Mesodermal cell (in vitro differentiated cells): ENCODE data around the gene F3.

Experiments used
- H3K27ac ChIP-seq: 2 replicates; pipeline ENCODE4 v1.7.0; 2013; ENCODE audit warnings: mild to moderate bottlenecking, low read depth, low read length, moderate library complexity; ENCODE audit not compliant: severe bottlenecking
- H3K36me3 ChIP-seq: 2 replicates; pipeline ENCODE4 v1.7.1; 2013; ENCODE audit warnings: mild to moderate bottlenecking, low read length, moderate library complexity; ENCODE audit not compliant: control insufficient read depth, insufficient read depth
- H3K4me1 ChIP-seq: one replicate; pipeline ENCODE4 v1.7.1; 2013; ENCODE audit warnings: mild to moderate bottlenecking, low read length; ENCODE audit not compliant: insufficient read depth, control insufficient read depth, poor library complexity, severe bottlenecking
- H3K4me3 ChIP-seq: 2 replicates; pipeline ENCODE4 v1.7.0; 2013; ENCODE audit warnings: low read length, control low read depth, mild to moderate bottlenecking; ENCODE audit not compliant: insufficient read depth, poor library complexity, severe bottlenecking; ENCODE audit errors: extremely low read depth
- H3K9me3 ChIP-seq: 2 replicates; pipeline ENCODE4 v1.7.1; 2013; ENCODE audit warnings: mild to moderate bottlenecking, low read length, moderate library complexity; ENCODE audit not compliant: control insufficient read depth
- WGBS, 2 experiments: methylation state at CpG; one replicate each; pipeline ENCODE4 v1.1.5; 2013; ENCODE audit warnings: missing lambda C conversion rate in 2 of 2; ENCODE audit not compliant: insufficient coverage in 2 of 2; 5-methylcytosine and 5-hydroxymethylcytosine counted together

Gene F3

DNA sequence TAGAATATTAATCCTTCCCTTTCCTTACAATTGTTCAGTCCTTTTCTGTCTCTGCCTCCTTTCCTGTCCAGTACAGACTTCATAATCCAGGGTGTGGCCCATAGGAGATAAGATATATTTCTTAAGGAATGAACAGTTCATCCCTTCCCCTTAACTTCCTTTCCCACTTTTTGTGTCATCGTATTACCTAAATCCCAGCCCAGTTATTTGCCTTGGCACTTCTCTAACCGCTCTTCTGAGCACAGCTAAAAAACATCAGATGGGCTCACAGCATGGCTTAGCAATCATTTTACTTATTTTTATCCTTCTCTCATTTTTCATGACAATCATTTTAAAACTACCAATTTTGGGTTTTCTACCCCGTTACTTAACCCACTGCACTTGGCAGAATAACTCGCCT lies 39.6 kb downstream of the F3 start:
- 94 to 97% methylated on average over 2 of the region's 4 CpGs for WGBS, 2 experiments
- H3K36me3 ChIP-seq = peaks cover 37% of the 10 kb centered on the region
- H3K27ac ChIP-seq = no peak overlapping the region
- no peaks in the 10 kb centered on the region for H3K4me1 ChIP-seq
- H3K4me3 ChIP-seq = no peak overlapping the region
- H3K9me3 ChIP-seq = no peaks in the 10 kb centered on the region

DNA sequence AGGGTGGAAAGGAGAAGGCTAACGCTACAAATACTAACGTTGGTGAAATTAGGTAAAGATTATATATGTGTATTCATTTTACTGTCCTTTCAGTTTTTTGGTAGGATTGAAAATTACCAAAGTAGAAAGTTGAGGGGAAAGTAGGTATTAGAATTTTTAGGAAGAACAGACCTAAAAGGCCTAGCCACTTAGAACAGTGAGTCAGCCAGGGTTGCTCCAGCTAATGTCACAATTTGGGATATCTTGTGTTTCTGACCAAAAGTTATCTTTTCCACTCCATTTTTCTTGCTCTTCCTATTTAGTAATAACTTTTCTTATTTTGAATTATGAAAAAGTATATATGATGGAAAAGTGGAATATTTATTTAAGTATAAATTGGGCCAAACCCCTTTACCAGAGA lies 40.1 kb downstream of the F3 start:
- Histone ChIP-seq H3K4me3 (no peak overlapping the region), H3K36me3 (peaks cover 36% of the 10 kb centered on the region), H3K27ac (no peak overlapping the region), H3K4me1 (no peaks in the 10 kb centered on the region), H3K9me3 (no peaks in the 10 kb centered on the region)
- WGBS, 2 experiments = 80 to 100% methylated on average over 1 to 2 of the region's 2 CpGs

DNA sequence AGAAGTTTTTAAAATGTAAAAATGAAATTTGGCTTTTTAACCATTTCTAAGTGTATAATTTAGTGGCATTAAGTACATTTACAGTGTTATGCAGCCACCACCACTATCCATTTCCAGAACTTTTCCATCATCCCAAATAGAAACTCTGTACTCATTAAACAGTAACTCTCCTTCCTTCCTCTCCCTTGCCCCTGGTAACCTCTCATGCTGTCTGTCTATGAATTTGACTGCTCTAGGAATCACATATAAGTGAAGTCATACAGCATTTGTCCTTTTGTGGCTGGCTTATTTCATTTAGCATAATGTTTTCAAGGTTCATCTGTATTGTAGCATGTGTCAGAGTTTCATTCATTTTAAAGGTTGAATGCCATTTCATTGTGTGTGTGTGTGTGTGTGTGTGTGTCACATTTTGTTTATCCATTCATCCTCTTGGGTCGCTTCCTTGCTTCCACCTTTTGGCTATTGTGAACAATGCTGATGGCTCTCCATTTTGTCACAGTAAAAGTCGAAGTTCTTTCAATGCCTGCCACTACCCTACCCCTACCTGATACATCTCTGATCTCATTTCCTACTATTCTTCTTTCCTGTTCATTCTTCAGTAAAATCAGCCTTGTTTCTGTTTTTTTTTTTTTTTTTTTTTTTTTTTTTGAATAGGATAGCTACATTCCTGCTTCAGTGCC lies 45.3 kb downstream of the F3 start:
- H3K36me3 ChIP-seq = peaks cover 30% of the 10 kb centered on the region
- H3K9me3 ChIP-seq = no peaks in the 10 kb centered on the region
- no peak overlapping the region for H3K4me3 ChIP-seq
- H3K27ac ChIP-seq = no peak overlapping the region
- 88 to 92% methylated on average over 1 to 2 of the region's 2 CpGs for WGBS, 2 experiments
- H3K4me1 ChIP-seq = no peaks in the 10 kb centered on the region

- Histone ChIP-seq H3K4me1 (no peaks in the 10 kb centered on the region), H3K9me3 (no peaks in the 10 kb centered on the region), H3K27ac (no peak overlapping the region), H3K4me3 (no peak overlapping the region), H3K36me3 (peaks cover 22% of the 10 kb centered on the region)
- 100% methylated on average over 1 of the region's 2 CpGs for WGBS, 2 experiments
Measured at GRCh38 chr1:94490556-94490955, 51.0 kb downstream of the F3 start.

DNA sequence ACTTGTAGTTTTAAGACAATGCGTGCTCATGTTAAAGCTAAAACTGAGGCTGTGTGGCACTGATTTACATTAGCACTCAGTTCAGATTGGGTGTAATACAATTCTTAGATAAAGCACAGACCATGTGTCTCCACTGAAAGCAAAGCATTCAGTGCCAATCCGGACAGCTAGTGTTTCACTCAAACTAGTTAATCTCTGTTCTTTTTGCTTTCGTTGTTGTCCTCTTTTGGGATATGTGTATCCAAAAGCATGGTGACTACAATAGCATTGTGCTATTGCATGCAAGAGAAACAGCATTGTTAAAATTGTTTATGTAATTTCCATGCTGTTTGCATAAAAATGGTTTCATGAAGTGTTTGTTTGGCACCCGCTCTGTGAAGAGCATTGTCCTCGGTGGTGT lies 54.6 kb downstream of the F3 start:
- Histone ChIP-seq H3K9me3 (no peaks in the 10 kb centered on the region), H3K4me1 (no peaks in the 10 kb centered on the region), H3K27ac (no peak overlapping the region), H3K4me3 (no peak overlapping the region), H3K36me3 (peaks cover 37% of the 10 kb centered on the region)
- WGBS, 2 experiments = 92 to 100% methylated on average over 2 of the region's 5 CpGs

DNA sequence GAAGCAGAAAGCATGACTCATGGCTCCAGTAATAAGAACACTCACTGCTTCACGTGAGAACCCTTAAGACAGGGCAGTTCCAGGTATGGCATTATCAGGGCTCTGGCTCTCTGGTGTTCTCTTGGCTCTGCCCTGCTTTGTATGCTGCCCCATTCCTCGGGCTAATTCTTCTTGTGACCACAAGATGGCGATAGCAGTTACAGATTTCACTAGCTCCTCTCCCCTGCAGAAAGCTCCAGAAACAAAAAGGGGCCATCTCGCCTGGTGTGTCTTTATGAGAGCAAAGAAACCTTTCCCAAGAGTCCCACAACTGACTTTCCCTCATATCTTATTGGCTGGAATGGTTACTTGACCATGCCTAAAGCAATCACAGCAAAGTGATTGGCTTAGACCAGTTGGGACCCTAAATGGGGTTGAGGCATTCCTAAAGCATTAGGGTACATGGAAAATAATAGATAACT lies 60.1 kb downstream of the F3 start:
- H3K4me3 ChIP-seq = no peak overlapping the region
- H3K36me3 ChIP-seq = peaks cover 26% of the 10 kb centered on the region
- no peak overlapping the region for H3K27ac ChIP-seq
- H3K4me1 ChIP-seq = no peaks in the 10 kb centered on the region
- H3K9me3 ChIP-seq = no peaks in the 10 kb centered on the region
- WGBS, 2 experiments = 0 to 47% methylated on average over 2 to 3 of the region's 4 CpGs

- no peaks in the 10 kb centered on the region for H3K9me3 ChIP-seq
- peaks cover 26% of the 10 kb centered on the region for H3K36me3 ChIP-seq
- H3K27ac ChIP-seq = no peak overlapping the region
- H3K4me3 ChIP-seq = no peak overlapping the region
- no peaks in the 10 kb centered on the region for H3K4me1 ChIP-seq
- WGBS, 2 experiments = 92 to 96% methylated on average over 2 of the region's 3 CpGs
Measured at GRCh38 chr1:94479682-94480081, 61.9 kb downstream of the F3 start.
